Right forelimb (tissue), 1 donor: ENCODE results near the gene RNF135.
A peak's percentile ranks its signal among the peaks of the same experiment; 100 is the strongest.
"Not testable (repeated sequence)": the region's sequence is repeated elsewhere in the genome, so short reads cannot be mapped to it uniquely, and the experiment has no call there.

Experiments
- DNase-seq: peaks from one replicate; pipeline ENCODE4 v3.0.0-alpha.2; 2018

Gene RNF135, protein sequence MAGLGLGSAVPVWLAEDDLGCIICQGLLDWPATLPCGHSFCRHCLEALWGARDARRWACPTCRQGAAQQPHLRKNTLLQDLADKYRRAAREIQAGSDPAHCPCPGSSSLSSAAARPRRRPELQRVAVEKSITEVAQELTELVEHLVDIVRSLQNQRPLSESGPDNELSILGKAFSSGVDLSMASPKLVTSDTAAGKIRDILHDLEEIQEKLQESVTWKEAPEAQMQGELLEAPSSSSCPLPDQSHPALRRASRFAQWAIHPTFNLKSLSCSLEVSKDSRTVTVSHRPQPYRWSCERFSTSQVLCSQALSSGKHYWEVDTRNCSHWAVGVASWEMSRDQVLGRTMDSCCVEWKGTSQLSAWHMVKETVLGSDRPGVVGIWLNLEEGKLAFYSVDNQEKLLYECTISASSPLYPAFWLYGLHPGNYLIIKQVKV

DNA sequence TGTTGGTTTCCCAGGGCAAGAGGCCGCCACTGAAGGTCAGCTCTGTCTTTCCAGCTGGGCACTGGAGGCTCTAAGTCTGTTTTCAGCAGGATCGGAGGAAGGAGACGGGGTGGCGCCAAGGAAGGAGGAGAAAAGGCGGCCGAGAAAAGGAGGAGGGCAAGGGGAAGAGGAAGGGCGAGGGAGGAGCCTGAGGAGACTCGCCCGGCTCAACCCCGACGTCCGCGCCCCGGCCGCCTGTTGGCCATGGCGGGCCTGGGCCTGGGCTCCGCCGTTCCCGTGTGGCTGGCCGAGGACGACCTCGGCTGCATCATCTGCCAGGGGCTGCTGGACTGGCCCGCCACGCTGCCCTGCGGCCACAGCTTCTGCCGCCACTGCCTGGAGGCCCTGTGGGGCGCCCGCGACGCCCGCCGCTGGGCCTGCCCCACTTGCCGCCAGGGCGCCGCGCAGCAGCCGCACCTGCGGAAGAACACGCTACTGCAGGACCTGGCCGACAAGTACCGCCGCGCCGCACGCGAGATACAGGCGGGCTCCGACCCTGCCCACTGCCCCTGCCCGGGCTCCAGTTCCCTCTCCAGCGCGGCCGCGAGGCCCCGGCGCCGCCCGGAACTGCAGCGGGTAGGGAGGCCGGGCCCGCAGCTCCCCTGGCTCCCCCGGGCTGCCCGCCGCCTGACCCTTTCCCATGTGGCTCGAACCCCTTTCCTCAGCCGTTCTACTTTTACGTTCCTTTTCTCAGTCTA is at the start of gene RNF135:
Gene RNF135 (plus strand): TSS at position 209 of the 737 bp plus-strand sequence. CDS start 35 bp downstream, at position 244.
- peak; percentile 87 for DNase-seq

DNA sequence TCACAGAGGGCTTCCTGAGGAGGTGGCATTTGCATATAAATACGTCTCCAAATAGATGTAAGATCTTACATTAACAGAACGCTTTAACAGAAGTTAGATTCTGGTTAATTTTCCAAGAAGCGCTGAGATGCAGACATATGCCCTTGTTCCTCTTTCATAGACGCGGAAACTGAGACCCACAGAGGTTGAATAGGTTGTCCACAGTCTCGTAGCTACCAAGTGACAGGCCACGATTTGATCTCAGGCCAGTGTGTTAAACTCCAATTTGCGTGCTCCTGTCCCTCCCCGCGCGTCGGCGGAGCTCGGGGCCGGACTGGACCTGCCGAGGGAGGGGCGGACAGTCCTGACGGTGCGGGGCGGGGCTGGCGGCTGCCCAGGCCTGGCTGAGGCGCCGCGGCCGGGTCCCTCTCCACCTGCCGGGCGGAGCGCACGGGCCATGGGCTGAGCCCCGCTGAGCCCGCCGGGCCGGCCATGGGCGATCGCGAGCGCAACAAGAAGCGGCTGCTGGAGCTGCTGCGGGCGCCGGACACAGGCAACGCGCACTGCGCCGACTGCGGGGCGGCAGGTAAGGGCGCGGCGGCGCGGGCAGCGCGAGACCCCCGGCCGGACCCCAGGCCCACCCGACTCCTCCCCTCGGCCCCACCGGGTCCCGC is 49.2 kb upstream of the RNF135 start, which contains the start of gene ADAP2:
Gene ADAP2 (plus strand): TSS at position 402 of the 653 bp plus-strand sequence. CDS start 70 bp downstream, at position 472.
- DNase-seq = peak; percentile 52

DNA sequence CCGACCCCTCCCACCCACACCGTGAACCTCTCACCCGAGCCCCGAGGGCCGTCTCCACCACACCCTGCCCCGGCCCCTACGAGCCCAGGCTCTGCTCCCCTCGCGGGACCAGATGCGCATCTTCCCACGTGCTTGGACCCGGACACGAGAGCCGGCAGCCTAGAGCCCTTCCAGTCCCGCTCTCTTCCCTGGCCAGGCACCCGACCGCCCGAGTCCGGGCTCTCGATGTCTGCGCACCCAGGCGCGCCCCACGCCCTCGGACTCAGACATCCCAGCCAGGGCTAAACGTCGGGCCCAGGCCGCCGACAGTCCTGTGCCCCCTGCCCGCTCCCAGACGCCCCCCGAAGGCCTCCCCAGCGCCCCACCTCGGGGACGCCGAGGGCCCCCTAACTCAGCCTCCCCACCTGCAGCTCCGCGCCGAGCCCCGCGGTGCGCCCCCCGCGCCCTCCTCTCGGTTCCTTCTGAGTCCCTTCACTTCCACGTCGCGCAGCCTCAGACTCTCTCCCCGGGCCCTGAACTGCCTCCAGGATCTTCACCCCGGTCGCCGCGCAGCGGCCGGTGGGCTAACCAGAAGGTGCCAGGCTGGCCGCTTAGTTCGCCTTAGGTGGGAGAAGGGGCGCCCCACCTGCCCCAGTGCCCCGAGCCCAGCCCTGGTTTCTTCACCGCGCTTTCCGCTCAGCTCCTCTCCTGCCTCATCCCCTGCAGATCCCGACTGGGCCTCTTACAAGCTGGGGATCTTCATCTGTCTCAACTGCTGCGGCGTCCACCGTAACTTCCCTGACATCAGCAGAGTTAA is 48.4 kb upstream of the RNF135 start:
- no peak for DNase-seq

DNA sequence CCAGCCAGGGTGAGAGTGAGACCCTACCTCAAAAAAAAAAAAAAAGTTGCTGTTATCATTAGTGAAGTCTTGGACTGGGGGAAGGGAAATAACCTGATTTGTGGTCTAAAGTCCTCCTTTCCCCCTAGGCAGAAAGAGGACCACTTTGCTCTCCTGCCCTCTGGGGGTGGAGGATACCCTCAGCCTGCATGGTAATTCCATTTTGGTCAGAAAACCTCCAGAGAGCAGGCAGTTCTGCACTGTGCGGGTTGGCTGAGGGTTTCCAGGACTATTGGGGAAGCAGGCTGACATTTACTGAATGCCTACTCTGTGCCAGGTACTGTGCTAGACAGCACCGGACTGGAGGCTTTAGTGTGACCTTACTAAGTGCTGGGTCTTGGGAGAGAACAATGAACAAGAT is 46.5 kb upstream of the RNF135 start:
- DNase-seq = no peak

DNA sequence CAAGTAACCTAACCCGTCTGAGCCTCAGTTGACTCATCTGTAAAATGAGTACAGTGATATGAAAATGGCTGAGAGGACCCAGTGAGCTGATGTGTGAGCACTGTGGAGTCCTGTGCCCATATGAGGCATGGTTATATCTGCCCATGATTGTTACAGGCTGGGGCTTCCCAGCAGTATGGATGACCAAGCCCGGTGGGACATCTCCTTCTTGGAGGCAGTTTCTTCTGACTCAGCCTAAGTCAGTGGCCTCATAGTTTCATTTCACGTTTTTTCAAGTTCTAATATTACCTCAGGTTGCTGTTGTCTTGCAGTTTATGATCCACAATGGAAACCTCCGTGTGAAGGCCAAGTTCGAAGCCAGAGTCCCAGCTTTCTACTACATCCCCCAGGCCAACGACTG is 44.3 kb upstream of the RNF135 start:
- no peak for DNase-seq

DNA sequence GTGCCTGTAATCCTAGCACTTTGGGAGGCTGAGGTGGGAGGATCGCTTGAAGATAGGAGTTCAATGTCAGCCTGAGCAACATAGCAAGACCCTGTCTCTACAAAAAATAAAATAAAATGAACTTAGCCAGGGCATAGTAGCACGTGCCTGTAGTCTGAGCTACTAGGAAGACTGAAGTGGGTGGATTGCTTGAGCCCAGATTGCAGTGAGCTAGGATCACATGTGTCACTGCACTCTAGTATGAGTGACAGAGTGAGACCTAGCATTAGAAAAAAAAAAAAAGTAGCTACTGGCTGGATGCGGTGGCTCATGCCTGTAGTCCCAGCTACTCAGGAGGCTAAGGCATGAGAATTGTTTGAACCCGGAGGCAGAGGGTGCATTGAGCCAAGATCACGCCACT is 43.1 kb upstream of the RNF135 start:
- DNase-seq = no peak

DNA sequence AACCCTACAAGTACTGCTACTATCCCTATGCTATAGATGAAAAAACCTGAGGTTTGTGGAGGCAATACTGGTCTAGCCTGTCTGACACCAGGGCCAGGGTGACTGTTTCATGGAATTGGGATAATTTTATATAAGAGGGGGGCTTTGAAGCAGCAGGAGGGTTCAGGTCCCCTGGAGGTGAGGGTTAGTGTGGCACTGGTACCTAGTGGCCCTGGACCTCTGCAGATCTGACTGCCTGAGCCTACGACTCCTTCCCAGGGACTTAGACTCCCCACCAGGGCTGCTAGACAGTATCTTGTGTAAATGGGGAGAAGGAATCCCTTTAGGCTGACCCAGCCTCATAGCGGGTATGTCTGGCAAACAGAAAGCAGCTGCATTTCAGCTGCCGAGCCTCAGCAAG is 42.3 kb upstream of the RNF135 start:
- DNase-seq = no peak

DNA sequence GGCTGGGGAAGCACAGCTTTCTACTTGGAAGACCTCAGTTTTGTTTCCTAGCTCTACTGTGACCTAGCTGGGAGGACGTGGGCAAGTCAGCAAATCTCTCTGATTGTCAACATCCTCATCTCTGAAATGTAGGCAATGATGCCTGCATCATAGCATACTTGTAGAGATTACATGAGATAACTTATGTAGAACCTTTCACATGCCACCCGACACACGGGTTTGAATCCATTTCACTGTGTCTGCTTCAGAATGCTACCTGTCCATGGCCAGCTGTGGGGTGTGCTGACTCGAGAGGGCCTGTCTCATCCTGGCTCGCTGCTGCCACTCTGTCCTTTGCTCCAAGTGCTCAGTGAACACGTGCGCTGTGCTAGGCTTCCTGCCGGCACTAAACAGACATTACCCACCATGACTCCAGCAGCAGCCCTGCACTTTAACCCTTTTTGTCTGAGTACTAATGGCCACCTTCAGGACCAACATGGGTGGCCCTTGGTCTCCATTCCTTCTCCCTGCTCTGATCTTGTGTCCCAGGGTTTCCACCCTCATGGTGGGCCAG is 41.7 kb upstream of the RNF135 start:
- DNase-seq = no peak

DNA sequence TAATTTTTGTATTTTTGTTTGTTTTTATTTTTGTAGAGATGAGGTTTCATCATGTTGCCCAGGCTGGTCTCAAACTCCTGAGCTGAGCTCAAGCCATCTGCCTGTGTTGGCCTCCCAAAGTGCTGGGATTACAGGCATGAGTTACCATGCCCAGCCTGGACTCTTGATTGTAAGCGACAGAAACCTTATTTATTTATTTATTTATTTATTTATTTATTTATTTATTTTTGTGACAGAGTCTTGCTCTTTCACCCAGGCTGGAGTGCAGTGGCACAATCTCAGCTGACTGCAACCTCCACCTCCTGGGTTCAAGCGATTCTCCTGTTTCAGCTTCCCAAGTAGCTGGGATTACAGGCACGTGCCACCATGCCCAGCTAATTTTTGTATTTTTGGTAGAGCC is 41.0 kb upstream of the RNF135 start:
- DNase-seq = not testable (repeated sequence)

DNA sequence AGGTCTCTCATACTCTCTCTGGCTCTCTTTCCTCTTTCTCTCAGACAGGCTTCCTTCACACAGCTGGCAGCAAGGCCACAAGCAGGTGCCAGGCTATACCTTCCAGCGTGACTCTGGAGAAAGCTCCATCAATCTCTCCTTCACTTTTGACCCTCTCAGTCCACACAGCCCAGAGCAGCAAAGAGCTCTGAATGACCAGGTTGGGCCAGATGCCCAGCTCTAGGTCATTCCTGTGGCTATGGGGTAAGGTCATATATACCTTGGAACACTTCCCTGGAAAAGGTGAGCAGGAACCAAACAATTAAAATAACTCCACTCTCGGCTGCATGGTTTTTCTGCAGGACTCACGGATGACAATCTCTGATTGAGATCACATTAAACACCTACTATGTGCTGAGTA is 40.3 kb upstream of the RNF135 start:
- no peak for DNase-seq

DNA sequence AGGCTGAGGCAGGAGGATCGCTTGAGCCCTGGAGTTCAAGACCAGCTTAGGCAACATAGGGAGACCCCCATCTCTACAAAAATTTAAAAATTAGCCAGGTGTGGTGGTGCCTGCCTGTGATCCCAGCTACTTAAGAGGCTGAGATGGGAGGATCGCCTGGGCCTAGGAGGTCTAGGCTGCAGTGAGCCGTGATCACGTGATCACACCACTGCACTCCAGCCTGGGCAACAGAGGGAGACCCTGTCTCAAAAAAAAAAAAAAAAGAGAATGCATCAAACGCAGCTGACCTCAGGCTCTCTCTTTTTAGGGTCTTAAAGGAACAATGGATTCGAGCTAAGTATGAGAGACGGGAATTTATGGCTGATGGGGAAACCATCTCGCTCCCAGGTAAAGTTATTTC is 39.3 kb upstream of the RNF135 start:
- DNase-seq = not testable (repeated sequence)

DNA sequence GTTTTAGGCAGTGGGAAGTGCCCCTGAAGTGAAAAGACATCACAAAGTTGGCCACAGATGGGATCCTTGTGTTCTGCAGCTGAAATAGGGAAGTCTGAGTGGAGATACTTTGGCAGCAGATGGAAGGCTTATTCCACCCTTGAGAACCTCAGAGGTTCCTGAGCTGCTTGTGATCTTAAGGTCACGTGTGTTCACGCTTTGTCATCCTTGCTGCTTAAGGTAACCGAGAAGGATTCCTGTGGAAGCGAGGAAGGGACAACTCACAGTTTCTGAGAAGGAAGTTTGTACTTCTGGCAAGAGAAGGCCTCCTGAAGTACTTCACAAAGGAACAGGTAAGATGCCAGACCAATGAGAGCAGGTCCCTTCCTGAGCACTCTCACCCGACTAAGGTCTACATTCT is 36.9 kb upstream of the RNF135 start:
- no peak for DNase-seq

DNA sequence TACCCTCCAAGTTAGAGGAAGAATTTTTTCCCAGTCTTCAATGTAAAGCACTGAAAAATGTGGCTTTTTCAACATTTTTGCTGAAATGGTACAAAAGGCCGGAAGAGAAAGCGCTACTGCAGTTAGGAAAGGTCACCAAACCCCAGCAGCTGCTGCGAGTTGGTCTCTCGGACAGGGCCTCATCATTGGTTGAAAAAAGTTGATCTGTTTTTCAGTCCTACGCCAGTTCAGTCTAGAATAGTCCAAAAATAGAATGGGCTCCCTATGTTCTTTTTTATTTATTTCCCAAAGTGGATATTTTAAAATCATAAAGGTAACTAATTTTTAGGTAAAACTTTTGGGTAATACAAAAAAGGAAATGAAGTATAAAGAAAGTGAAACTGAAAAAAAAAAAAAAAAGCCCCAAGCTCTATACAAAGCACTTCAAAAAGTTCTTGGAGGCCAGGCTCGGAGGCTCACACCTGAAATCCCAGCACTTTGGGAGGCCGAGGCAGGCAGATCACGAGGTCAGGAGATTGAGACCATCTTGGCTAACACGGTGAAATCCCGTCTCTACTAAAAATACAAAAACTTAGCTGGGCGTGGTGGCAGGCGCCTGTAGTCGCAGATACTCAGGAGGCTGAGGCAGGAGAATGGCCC is 31.7 kb upstream of the RNF135 start:
- DNase-seq = no peak

DNA sequence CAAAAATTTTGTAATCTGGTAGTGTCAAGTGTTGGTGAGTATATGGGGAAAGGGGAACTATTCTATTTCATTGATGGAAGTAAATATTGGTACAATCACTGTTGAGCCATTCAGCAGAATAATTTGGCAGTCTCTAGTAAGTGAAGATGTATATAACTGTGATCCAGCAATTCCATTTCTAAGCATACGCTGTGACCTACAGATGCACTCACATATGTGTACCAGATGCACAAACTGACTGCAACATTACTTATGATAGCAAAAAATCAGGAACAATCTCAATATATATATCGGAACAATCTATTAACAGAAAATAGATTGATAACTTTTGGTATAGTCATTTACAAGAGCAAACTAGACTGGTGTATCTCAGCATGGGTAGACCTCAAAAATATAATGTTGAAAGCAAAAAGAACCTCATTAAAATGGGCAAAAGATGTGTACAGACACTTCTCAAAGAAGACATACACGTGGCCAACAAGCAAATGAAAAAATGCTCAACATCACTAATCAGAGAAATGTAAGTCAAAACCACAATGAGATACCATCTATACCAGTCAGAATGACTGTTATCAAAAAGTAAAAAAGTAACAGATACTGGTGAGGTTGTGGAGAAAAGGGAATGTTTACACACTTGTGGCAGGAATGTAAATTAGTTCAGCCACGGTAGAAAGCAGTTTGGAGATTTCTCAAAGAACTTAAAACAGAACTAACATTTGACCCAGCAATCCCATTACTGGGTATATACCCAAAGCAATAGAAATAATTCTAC is 28.3 kb upstream of the RNF135 start:
- no peak for DNase-seq

DNA sequence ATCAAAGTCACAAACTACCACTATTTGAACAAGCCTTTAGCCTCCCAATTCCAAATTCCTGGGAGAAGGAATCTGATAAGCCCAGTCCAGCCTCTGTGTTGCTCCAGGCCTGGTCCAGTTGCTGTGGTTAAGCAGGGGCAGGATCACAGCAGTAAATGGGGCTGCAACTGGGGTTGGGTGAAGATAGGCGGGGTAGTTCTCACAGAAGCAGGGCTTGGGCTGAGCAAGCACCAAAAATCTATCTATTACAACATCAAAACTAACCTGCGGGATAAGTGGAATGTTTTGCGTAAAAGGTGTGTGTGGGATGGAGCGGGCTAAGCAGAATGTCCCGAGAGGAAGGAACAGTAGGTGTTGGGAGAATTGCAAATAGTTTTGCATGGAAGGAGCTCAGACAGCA is 23.0 kb upstream of the RNF135 start:
- no peak for DNase-seq

DNA sequence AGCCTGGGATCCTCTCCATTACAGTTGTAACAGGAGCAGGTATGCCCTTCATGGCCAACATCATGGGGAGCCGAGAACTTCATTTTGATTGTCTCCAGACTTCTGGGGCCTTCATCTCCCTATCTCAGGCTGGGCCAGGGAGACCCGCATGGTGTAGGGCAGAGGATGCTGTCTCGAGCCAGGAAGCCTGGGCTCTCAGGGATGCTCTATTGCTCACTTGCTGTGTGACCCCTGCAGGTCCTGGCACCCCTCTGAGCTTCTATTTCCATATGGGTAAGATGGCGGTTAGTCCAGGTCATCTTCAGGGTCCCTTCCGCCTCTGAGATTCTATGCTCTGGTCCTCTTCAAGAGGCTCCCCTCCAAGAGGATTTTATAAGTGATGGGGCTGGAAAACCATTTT is 20.6 kb upstream of the RNF135 start:
- no peak for DNase-seq

DNA sequence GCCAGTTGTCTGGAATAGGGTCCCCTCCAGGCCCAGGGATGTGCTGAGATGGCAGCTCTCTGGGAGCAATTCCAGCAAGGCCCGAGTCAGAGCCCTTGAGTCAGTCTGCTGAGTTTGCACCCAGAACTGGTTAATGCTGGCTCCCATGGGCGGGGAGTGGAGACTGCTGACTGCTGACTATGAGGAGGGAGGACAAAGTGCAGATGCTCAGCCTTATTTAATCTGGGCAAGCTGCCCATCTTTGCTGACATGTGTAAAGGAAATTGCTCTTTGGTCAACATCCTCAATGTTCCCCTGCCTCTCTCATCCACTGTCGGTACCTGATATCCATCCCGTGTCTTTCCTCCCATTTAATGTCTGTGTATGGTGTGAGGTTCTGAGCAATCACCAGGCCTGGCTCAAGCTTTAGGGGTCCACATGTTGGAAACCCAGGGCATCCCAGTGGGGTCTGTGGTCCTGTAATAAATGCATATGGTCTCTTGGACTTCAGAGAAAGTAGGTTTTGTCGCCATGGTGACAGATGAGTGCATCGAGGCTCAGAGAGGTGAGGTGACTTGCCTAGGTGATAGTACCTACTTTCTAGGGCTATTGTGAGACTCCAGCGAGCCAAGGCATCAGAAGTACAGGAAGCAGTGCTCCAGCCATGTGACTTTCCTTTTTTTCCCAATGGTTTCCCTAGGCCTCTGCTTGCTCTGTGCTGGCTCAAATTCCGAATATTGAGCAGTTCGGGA is 20.0 kb upstream of the RNF135 start:
- no peak for DNase-seq

DNA sequence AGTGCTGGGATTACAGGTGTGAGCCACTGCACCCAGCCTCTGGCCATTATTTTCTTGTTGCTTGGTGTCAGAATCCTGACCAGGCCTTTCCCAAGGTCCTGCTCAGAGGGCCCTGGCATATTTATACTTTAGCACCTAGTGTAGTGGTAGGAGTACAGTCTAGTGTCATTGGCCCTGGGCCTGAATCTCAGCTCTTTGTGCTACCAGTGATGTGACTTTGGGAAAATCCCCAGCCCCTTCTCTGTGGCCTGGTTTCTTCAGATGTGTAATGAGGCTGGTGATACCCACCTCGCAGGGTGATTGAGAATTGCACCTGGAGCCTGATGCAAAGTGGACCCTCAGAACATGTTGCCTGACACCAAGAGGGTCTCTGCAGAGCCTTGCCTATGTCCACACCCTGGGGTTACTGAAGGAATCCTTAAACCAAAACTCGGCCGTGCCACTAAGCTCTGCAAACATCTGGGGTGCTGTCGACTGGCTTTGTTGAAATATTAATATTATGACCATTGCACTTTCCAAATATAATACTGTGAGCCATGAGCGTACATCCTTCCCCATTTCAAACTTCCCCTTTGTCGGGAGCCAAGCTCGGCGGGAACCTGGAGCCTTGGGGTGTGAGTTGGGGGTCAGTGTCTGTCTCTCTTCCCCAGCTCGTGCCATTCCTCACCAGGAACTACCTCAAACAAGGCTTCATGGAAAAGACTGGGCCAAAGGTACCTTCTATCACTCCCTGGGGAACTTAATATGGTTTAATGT is 18.0 kb upstream of the RNF135 start:
- DNase-seq = no peak

DNA sequence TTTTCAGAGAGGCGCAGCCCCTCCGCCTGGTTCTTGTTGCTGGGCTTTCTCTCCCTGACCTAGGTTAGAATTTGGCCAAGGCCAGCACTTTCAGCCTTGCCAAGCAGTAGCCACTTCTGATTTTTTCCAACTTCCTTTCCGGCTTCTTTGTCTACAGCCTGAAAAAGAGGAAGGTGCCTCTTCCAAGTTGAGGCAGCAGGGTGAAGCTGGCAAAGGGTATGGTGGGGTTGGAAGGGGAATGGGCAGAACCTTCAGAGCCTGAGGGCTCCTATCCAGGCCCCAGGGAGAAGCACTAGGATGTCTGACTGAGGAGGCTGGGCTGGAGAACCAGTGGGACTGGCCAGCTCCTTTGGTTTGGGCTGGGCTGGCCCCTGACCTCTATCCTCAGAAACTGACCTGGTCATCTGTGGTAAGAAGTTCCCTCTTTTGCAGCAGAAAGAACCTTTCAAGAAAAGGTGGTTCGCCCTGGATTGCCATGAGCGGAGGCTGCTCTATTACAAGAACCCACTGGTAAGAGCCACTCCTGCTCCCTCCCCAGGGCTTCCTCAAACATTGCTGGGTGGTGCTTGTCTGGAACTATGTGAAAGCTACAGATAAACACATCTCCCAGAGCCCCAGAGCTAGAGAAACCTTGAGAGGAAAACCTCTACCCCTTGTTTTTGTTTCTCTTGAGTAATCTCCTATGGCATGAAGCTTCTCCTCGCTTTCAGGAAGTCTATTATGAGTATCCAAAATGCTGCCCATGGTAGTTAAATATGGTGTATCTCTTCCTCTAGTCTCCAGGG is 16.6 kb upstream of the RNF135 start:
- no peak for DNase-seq
